NB4 (cell line): ENCODE data around the gene LTB4R.

ENCODE experiments used
- CTCF ChIP-seq: IDR thresholded peaks from one replicate; pipeline ENCODE4 v1.5.1; 2012; ENCODE audit warnings: low read depth, low read length
- MAX ChIP-seq: IDR thresholded peaks from 2 replicates; pipeline ENCODE4 v1.6.1; 2011; ENCODE audit warnings: low read depth, low read length

- TF ChIP-seq CTCF (no peak), MAX (no peak)
Measured at GRCh38 chr14:24298892-24299254, 12.4 kb upstream of the LTB4R start.
